H1 (cell line): ENCODE measurements around the gene DIP2C. TPM values are rescaled to one million over a fixed set of nuclear protein-coding genes. Genes with fewer than 3 reads are reported as not detected.

Source experiments
- EP300 ChIP-seq, 2 experiments: IDR thresholded peaks; 1 replicate in 1 of 2; 2 replicates in 1 of 2; pipeline ENCODE4 v1.6.1; 2011 to 2012; ENCODE audit warnings: low read depth in 2 of 2, low read length in 2 of 2, mild to moderate bottlenecking in 2 of 2, borderline replicate concordance in 1 of 2, inconsistent platforms in 1 of 2, moderate library complexity in 1 of 2
- polyA plus RNA-seq, 7 experiments: library from polyadenylated mRNA; depleted of rRNA in 3 of 7; stranded (reverse) in 5 of 7; unstranded in 2 of 7; fragments of >200 nt in 5 of 7; fragments of 200-250 nt in 2 of 7; gene quantifications; 1 replicate in 5 of 7; 2 replicates in 1 of 7; 4 replicates in 1 of 7; pipeline versions ENCODE4 v1.2.1 to v1.2.3, GENCODE V29; 2011 to 2013; ENCODE audit warnings: missing spikeins in 2 of 7, mixed read lengths in 2 of 7
- total RNA-seq: library from RNA; stranded (reverse); fragmentation: NEBNext Ultra II Directional; extraction: Animal tissue kit (Norgen Biotek cat#: 25700); gene quantifications from 2 replicates; pipeline ENCODE4 v1.2.1, GENCODE V29; 2021
- TF ChIP-seq, protein P1 (sequence below): IDR thresholded peaks from 2 replicates; pipeline ENCODE4 v1.6.1; 2011; ENCODE audit warnings: low read length, improper control_type of control experiment

The DIP2C gene
- total and polyA plus RNA-seq, 2 of the 8 experiments (the other 6 are each of a cell fraction or from before 2014, with no cell fraction given) = 3.8 to 9.3 TPM

DNA sequence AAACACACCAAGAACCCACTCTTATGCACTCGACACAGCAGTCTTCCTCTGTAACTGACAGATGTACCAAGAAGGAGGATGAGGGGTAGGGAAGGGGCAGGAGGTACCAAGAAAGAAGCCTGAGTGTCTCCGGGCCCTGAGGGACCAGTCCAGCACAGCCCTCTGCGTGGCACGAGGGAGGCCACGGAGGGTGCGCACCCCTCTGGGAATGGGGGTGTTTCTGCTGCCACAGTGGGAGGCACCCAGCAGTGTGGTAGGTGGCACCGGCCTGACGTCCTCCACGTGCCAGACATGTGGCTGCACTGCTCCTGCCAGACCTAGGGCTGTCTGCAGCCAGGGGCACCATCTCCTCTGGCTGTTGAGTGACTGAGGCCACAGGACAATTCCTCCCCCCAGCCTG is 399.9 kb downstream of the DIP2C start (continued):
- TF ChIP-seq, protein P1, sequence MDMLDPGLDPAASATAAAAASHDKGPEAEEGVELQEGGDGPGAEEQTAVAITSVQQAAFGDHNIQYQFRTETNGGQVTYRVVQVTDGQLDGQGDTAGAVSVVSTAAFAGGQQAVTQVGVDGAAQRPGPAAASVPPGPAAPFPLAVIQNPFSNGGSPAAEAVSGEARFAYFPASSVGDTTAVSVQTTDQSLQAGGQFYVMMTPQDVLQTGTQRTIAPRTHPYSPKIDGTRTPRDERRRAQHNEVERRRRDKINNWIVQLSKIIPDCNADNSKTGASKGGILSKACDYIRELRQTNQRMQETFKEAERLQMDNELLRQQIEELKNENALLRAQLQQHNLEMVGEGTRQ = no peak
- TF ChIP-seq EP300 (IDR thresholded peaks at IDR 0.05; ENCODE audit: borderline replicate concordance in 1 of 2, low read depth in 2 of 2, low read length in 2 of 2) = no peak
- TF ChIP-seq, all 59 proteins: peak for 0
